Non-pigmented ciliary epithelial cell (primary cell): ENCODE data around the gene ATP1B3.
"Not testable (repeated sequence)": the region's sequence is repeated elsewhere in the genome, so short reads cannot be mapped to it uniquely, and the experiment has no call there.

Source experiments
- DNase-seq: peaks from one replicate; pipeline ENCODE4 v3.0.0-alpha.2; 2010; ENCODE audit warnings: low read depth

The ATP1B3 gene

GRCh38 chr3:141945726-141946485 is 69.5 kb downstream of the ATP1B3 start:
- DNase-seq = no peak

GRCh38 chr3:141949399-141949798 is 73.0 kb downstream of the ATP1B3 start:
- no peak for DNase-seq

- DNase-seq = no peak
These were observed 73.5 kb downstream of the ATP1B3 start for GRCh38 chr3:141949972-141950371.

DNA sequence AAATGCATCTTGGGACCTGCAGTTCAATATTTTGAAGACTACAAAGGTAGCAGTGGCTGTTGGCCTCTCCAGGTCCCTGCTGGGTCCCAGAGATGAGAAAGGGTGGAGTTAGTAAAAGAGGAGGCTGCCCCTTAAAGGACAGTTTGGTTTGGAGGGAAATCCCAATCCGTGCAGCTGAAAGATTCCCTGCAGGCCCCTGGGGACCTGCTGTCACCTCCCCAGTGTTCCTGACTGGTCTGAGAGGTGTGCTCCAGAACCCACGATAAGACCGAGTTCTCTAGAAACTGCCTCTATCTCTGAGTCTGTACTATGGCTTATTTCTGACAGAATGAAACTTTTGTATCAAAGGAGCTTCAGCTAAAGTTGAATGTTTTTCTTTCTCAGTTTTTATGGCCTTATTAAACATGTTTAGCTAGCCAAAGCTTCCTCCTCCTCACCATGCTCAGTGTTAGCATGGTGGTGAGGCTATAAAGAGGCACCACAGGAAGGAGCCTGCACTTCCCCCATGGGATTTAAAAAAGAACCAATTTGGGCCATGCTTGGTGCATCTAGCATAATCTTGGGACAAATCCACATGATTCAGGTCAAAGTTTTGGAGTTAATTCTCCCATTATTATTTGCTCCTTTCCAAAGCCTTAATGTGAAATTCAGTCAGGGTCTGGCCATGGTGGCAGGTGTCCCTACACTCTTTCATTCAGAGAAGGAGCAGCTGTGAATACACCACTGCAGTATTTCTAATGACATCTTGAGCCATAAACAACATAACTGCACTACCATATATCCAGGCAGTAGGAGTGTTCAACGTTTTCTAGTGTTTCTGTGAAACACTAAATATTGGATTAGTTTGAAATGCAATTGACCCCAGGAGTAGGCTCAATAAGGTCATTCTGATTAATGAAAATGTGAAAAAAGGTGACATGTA is 74.4 kb downstream of the ATP1B3 start:
- no peak for DNase-seq

DNA sequence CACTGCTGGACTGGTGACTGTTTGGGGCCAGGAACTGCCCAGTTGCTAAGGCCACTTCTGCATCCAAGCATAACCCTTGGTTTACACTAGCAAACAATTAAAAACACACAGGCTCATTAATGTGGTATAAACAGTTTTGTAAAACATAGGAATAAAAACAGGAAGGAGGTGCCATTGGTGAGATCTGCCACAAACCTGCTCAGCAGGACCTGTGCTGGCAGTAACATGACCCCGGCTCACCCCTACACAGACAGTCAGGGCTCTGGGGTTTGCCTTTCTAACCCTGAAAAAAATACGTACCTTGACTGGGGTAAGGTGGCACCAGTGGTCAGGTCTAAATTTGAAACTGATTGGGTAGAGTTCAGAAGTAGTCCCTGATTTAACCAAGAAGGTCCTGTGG is 76.2 kb downstream of the ATP1B3 start:
- no peak for DNase-seq

DNA sequence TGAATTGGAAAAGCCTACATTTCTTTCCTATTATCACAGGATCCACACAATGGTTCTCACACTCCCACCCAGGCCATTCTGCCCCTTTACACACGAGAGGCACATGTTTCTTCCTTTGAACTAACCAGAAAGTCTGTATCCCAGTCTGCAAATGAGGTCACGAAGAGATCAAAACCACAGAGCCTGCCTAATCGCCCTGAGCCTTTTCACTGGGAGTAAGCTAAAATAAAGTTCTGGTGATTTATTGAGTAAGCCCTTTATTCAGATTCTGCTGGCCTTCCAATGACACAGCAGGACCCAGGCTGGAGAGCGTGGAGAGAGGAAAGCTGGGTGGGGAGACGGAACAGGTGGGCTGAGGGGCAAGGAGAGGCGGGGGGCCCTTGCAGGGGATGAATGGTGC is 78.7 kb downstream of the ATP1B3 start:
- no peak for DNase-seq

DNA sequence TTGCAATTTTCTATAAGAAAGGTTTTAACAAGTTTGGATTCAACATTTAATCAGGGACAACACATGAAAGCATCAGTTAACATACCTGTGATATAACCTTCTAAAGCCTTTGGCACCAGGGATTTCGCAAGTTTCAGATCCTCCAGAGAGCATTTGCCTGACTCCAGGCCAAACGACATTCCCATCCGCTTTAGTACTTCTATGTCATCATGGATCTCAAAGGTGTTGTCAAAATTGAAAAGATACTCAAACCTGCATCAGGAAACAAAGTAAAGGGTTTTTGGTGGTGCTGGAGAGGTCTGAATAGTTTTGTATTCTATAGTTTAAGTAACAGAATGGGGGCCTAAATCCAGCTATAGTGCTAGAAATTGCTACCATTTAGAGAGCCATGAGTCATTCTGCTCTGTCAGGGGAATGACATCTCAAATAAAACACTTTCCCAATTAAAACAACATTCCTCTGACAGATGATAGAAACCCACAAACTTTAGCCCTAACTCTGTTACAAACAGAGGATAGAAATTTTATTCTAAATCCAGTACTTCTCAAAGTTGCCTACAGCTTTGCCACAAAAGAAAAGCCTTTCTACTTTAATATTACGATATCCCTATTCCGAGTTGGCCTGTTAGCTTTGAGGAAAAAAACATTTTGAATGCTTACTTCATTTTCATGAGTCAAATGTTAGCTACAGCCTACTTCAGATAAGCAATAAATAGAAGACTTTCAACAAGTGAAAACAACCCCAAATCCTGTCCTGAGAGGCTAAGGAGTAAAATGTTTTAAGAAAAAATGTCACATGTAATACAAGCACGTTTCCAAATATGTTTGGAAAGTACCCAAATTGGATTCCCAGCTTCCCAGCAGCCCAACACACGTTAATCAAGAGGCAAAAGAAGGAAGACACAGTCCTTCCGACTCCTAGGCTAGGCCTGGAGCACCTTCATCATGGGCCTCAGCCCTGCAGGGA is 83.4 kb downstream of the ATP1B3 start:
- no peak for DNase-seq

DNA sequence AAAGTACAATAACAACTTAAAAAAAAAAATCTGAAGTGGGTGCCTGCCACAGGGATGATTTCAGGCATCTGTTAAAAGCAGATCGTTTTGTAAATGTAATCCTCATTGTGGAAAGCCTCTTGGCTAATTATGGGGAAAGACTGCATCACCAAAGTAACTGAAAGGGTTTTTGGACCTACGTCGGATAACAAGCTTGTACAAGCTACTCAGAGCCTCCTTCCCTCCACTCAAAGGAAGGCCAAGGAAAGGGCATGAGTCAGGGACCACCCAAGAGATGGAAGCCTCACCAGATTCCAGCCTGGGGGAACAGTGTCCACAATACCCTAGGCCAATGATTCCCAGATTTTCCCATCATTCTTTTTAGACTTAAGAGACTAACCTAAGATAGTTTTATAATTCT is 84.3 kb downstream of the ATP1B3 start:
- no peak for DNase-seq

DNA sequence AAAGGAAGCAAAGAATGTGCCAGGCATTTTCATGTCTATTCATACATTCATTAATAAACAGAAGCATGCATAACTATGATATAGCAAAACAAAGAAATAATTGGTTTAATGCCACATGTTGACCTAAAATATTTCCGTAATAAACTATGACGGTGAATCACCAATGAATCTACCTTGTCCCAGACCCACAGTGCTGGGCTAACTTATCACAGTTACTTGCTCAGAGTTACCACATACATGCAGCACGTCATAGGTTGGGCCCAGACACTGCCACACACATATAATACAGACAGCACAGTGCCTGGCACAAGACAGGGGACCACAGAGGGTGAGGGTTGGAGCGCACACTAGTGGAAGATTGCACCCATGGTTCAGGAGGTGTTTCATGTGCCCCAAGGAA is 86.9 kb downstream of the ATP1B3 start:
- DNase-seq = no peak

- DNase-seq = no peak
These were observed 89.0 kb downstream of the ATP1B3 start for GRCh38 chr3:141965471-141965870.

GRCh38 chr3:141969711-141970110 is 93.3 kb downstream of the ATP1B3 start:
- DNase-seq = no peak

GRCh38 chr3:141971571-141971970 is 95.1 kb downstream of the ATP1B3 start:
- no peak for DNase-seq

GRCh38 chr3:141972399-141972798 is 96.0 kb downstream of the ATP1B3 start:
- no peak for DNase-seq

GRCh38 chr3:141974777-141975176 is 98.3 kb downstream of the ATP1B3 start:
- DNase-seq = not testable (repeated sequence)
